ENCODE data around the gene ATP6V1C2.

- TF ChIP-seq CTCF (IDR thresholded peaks at IDR 0.05) (no peak), POLR2A (IDR thresholded peaks at IDR 0.05) (no peak)
Observed at GRCh38 chr2:10765461-10765860, 44.0 kb downstream of the ATP6V1C2 start.
